ENCODE measurements around the gene CPXM1. TPM values are rescaled to one million over a fixed set of nuclear protein-coding genes. Genes with fewer than 3 reads are reported as not detected.

CPXM1 gene
- total RNA-seq, 1 donor from 2014 or later: 0.13 TPM

DNA sequence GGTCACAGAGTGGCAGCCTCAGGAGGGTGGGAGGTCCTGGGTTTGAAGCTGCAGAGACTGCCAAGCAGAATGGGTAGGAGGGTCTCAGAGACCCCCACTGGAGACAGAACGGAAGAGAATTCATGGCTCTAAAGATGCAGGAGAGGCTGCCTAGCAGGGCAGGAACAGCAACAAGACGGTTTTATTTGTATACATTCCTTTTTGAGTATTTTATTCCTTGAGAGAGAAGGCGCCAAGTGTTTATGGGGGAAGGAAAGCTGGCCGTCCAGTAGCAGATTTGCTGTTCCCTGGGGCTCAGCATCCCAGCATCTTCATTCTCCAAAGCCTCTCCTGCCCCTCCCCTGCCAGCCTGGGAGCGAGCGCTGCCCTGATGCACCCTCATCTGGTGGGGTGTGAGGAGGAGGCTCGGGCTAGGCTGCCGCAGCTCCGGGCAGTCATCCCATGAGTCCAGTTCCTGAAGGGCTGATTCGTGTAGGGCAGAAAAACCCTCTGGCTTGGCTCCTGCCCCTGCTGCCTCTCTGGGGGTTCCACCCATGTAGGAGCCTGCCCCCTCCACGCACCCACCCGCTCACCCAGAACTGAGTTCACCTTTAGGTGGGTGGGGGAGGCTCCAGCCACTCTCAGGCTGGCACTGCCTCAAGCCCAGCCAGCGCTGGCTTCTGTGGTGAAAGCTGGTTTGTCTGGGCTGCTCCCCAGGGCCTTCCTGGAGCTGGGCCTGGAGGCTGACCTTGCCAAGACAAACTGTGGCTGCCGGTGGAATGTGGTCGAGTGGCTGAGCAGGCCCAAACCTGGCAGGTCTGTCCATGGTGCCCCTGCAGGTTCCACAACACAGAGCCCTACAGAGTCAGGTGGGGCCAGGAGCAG is 32.4 kb downstream of the CPXM1 start:
- peak in 1 of 2 donors; percentile 38 for DNase-seq (ENCODE audit: low read depth in 2 of 2)

DNA sequence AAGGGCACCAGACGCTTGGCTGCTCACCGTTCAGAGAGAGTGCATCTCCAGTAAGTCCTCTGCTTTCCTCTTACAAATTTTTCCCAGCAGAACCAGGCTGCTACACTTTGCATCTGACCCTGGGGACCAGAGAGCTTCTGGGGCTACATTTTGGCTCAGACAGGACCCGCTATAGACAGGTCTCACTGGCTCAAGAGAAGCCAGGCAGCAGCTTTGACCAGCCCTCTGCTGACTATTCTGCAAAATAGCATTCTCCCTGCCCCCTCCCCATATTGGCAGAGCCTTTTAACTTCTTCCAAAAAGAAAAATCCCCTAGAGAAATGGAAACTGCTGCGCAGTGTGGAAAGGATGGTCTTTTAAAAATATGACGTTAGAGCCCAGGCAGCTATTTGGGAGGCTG is 37.2 kb downstream of the CPXM1 start:
- no peak for DNase-seq (ENCODE audit: low read depth in 2 of 2)

- no peak for DNase-seq (ENCODE audit: low read depth in 2 of 2)
Measured at GRCh38 chr20:2762578-2763131, 37.8 kb downstream of the CPXM1 start.

GRCh38 chr20:2761885-2762284 is 38.5 kb downstream of the CPXM1 start:
- no peak for DNase-seq (ENCODE audit: low read depth in 2 of 2)

DNA sequence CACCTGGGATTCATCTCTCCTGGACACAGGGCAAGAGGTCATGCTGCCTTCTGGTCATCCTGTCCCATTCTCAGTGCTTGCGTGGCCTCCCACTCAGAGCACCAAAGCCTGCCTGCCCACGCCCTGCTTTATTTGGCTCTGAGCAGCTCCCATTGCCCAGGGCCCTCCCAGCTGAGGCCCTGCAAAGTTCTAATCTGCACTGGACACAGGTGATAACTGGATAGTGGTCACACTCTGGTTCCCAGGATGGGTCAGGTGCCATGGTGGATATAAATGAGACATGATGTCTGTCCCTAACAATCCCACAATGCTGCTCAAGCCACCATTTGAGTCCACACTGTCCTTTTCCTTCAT is 39.5 kb downstream of the CPXM1 start:
- DNase-seq (ENCODE audit: low read depth in 2 of 2): no peak

- DNase-seq (ENCODE audit: low read depth in 2 of 2): no peak
Measured at GRCh38 chr20:2760297-2760951, 40.0 kb downstream of the CPXM1 start.

DNA sequence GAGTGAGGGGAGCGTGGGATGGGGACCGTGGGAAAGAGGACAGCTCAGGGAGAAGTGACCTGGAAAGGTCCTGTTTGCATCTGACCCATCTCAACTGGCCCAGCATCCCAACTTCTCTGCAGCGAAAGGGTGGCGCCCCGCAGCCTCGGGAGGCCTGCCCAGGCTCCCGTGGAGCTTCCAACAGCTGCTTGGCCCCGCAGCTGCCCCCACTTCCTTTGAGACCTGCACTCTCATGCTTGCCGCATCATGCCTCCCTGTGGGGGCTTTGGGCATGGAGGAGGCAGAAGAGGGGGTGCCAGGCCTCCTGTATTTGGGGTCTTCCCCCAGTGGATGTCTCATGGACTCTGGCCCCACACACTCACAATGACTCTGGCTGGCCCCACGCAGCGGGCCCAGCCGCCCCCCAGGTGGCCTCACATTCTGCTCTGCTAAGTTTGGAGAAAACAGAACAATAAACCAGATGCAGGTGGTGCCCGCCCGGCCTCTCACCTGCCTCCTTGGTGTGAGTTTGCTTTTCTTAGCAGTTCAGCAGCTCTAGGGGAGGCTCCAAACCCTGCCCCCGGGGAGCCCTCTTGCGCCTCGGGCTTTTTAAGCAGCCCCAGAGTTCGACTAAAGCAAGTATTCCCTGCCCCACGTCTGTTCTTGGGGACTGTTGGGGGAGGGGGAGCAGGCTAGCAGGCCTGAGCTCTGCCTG is 40.7 kb downstream of the CPXM1 start:
- DNase-seq (ENCODE audit: low read depth in 2 of 2): no peak

DNA sequence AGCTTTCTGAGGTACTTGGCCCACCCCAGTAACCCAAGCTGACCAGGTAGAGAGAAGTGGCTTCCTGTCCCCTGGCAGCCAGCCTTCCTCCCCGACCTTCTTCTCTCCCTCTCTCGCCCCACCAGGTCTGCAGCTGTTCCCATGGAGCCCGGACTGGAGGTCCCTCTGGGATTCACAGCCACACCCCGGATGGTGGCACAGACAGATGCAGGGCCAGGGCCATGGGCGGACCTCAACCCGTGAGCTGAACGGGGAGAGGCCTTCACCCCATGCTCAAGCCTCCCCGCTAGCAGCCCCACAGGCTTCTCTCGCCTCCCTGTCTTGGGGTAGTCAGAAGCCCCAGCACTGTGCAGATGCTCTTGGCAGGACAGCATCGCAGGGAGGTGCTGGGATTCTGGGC is 41.3 kb downstream of the CPXM1 start:
- DNase-seq (ENCODE audit: low read depth in 2 of 2): no peak

DNA sequence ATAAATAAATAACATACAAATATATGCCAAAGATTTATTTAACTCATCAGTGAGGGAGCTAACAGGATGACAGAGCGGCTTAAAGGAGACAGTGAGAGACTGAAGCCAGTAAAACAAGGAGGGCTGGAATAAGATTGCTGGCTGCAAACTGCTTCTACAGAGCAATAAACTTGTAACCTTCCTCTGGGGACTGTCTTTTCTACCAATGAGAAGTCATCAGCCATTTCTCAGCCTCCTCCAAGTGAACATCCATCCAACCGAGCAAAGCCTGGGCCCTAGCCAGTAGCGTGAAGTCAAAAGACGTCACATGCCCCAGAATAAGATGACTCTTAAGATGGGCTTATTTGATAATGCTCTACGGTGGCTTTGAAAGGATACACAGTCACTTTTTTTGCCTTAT is 42.5 kb downstream of the CPXM1 start:
- DNase-seq (ENCODE audit: low read depth in 2 of 2): no peak

DNA sequence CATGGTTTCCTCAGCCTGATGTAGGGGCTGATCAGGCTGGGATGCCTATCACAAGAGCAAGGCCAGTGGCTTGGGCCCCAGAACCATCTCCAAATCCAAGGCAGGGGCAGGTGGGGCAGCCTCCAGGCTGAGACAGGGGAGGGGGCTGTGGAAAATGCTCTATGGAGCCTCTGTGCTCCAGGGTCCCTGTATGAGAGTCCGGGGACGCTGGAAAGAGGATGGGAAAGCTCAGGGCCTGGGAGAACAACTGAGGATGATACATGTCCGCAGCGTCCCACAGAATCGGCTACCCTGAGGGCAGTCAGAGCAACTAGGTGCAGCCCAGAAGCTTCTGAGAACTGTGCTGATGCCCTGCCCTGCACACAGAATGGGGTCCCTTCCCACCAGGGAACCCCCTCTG is 43.4 kb downstream of the CPXM1 start:
- DNase-seq (ENCODE audit: low read depth in 2 of 2): no peak

- DNase-seq (ENCODE audit: low read depth in 2 of 2): peak; percentile 16 to 60
Measured at GRCh38 chr20:2756056-2756611, 44.3 kb downstream of the CPXM1 start.

DNA sequence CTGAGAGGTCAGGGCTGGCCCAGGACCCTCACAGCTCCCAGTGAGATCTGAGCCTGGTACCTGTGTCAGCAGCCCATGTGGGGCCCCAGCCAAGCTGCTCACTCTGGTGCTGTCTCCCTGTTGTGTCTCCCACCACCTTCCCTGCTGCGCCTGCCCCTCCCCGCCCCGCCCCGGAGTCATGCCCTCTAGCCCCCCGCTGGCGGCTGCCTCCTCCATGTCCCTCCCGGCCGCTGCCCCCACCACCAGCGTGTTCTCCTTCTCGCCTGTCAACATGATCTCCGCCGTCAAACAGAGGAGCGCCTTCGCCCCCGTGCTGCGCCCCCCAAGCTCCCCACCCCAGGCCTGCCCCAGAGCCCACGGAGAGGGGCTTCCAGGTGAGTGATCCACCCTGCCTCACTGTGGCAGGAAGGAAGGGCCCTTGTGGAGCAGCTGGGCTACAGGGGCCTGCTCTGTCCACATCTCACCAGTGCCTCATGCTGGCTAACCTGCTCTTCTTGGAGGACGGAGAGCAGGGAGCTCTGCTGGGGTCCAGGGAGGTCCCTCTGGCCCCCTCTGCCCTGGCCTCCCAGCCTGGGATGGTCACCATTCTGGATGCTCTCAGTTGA is 44.9 kb downstream of the CPXM1 start:
- no peak for DNase-seq (ENCODE audit: low read depth in 2 of 2)

- no peak for DNase-seq (ENCODE audit: low read depth in 2 of 2)
Measured at GRCh38 chr20:2754424-2754823, 46.0 kb downstream of the CPXM1 start.

- DNase-seq (ENCODE audit: low read depth in 2 of 2): no peak
Measured at GRCh38 chr20:2753461-2754040, 46.9 kb downstream of the CPXM1 start.

DNA sequence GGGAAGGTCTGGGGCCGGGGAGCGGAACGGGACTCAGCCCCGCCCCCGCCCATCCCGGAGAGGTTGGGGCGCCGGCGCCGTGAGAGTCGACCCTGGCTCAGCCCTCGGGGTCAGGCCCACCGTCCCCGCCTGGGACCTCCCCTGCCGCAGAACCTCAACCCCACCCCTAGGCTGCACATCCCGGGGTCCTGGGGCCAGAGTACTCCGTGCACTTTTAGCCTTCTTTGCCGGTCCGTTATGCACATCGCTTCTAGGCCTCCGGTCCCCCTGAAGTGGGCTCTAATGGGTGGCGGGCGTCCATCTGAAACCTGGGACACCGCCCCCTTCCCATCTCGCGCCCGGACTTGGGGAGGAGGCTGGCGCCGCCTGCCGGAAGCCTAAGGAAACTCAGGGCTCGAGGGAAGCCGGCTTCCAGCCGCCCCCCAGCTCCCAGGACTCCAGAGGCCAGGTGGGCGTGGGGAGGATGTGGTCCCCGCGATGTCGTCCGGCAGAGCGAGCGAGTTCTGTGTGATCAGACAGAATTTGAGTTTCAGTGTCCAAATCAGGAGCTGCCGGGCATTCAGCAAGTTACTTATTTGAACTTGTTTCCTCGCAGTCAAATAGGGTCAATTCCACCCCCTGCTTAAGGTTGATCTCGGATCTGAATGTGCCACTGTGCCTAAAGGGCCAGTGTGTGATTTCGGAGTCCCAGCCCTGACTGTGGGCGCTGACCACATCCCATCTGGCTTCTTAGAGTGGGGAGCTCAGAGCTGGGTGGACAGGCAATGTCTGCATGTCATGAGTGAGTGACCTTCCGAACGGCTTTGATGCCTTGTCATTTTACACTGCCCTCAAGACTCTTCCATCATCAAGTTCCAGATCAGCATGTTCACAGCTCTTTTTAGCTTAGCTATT is 47.6 kb downstream of the CPXM1 start:
- DNase-seq (ENCODE audit: low read depth in 2 of 2): peak in 1 of 2 donors; percentile 47

GRCh38 chr20:2751878-2752566 is 48.4 kb downstream of the CPXM1 start:
- DNase-seq (ENCODE audit: low read depth in 2 of 2): no peak

DNA sequence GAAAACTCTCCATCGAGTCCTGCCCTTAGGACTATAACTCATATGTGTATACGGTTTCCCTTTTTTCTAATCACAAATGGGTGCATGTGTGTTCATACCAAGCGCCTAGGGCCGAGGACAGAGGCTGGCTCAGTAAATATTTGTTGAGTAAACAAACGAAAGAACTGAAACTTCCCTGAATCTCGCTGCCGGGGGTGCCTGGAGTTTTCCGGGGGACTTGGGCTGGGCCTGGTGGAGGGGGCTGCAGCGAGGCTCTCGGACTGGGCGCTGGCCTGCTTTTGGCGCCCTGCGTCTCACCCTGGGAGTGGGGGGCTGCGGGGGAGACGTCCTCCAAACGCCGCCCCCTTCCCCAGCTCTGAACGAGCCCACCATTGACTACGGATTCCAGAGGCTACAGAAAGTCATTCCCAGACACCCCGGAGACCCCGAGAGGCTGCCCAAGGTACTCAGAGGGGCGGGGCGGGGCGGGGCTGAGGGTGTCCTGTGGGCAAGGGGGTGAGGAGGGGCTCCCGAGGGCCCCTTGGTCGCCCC is 49.0 kb downstream of the CPXM1 start:
- no peak for DNase-seq (ENCODE audit: low read depth in 2 of 2)

DNA sequence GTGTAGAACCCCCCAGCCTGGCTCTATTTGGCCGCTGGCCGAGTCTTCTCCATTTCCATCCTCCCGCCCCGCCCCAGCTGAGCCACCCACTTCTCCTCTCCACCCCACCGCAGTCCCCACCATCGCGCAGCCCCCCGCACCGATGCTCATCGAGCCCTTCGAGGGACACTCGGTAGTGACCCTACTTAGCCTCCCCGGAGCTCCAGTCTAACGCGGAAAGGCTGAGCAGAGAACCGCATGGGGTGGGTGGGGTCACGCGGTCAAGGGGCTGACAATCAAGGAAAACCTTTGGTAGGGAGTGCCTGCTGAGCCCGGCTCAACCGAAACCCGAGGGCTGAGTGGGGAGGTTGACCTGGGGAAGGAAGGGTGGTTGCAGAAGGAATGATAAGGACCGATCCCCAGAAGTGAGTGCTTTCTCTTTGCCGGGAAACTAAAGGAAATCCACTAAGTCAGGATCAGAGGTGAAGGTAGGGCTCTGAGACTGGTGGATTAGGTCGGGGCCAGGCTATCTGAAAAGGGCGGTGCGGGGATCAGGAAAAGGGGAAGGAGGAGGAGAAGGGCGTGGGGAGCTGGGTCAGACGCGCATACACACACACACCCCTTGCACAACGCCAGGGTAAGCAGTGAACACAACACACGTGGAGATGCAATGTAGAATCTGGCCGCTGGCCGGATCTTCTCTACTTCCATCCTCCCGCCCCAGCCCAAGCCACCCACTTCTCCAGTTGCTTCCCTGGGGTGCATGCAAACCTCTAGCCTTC is 49.8 kb downstream of the CPXM1 start:
- no peak for DNase-seq (ENCODE audit: low read depth in 2 of 2)
